CD4-positive, alpha-beta T cell (primary cell): ENCODE measurements around the gene SLC13A3. TPM values are rescaled to one million over a fixed set of nuclear protein-coding genes. Genes with fewer than 3 reads are reported as not detected.

Experiments used
- ATAC-seq: fragments of 200-7000 bp; cut with Tn5 transposase; one replicate; pipeline ENCODE4 v1.10.0; 2022; ENCODE audit warnings: mild to moderate bottlenecking; ENCODE audit not compliant: poor library complexity
- CTCF ChIA-PET: fragments of 350-600 bp; sonication (Branson Sonifier 250); formaldehyde crosslinking; loops from one replicate; lab custom pipeline; 2021; ENCODE audit warnings: antibody characterized with exemption, inconsistent platforms; lab: Charles Lee
- POLR2A ChIA-PET: fragments of 350-600 bp; sonication (Branson Sonifier 250); formaldehyde crosslinking; loops from one replicate; lab custom pipeline; 2021; ENCODE audit warnings: antibody characterized with exemption, inconsistent platforms; lab: Charles Lee
- DNase-seq, 14 experiments: peaks; one replicate each; pipeline ENCODE4 v3.0.0-alpha.2; 2013 to 2020; ENCODE audit warnings: mixed read lengths in 2 of 14
- H3K27ac ChIP-seq, 2 donors: one replicate each; pipeline versions ENCODE4 v1.5.1 to v1.7.0; 2013; ENCODE audit warnings: low read length in 2 of 2, low read depth in 1 of 2, mild to moderate bottlenecking in 1 of 2
- H3K27me3 ChIP-seq, 2 experiments: 1 replicate in 1 of 2; 2 replicates in 1 of 2; pipeline versions ENCODE4 v1.6.1 to v1.7.0; 2013; ENCODE audit warnings: low read length in 2 of 2, control low read depth in 1 of 2, mild to moderate bottlenecking in 1 of 2, moderate library complexity in 1 of 2; ENCODE audit not compliant: insufficient read depth in 2 of 2, control insufficient read depth in 1 of 2
- H3K36me3 ChIP-seq: one replicate; pipeline ENCODE4 v1.6.1; 2013; ENCODE audit warnings: low read length, control low read depth; ENCODE audit not compliant: insufficient read depth
- H3K4me1 ChIP-seq: one replicate; pipeline ENCODE4 v1.6.1; 2013; ENCODE audit warnings: low read length, control low read depth; ENCODE audit not compliant: insufficient read depth
- H3K4me3 ChIP-seq: one replicate; pipeline ENCODE4 v1.5.1; 2013; ENCODE audit warnings: mild to moderate bottlenecking, low read length, moderate library complexity
- H3K9me3 ChIP-seq, 2 experiments: 1 replicate in 1 of 2; 2 replicates in 1 of 2; pipeline versions ENCODE4 v1.6.1 to v1.7.0; 2013; ENCODE audit warnings: low read length in 2 of 2, mild to moderate bottlenecking in 2 of 2, control low read depth in 1 of 2, moderate library complexity in 1 of 2; ENCODE audit not compliant: control insufficient read depth in 1 of 2, insufficient read depth in 1 of 2
- H3K27ac Mint-ChIP-seq: one replicate; pipeline ENCODE4 v1.8.0; 2020; ENCODE audit warnings: mixed read lengths
- H3K27me3 Mint-ChIP-seq: one replicate; pipeline ENCODE4 v1.8.0; 2021; ENCODE audit warnings: mixed read lengths
- H3K36me3 Mint-ChIP-seq: one replicate; pipeline ENCODE4 v1.8.0; 2021; ENCODE audit warnings: low read depth, mixed read lengths
- H3K4me1 Mint-ChIP-seq: one replicate; pipeline ENCODE4 v1.8.0; 2021; ENCODE audit warnings: low read depth, mixed read lengths
- H3K4me3 Mint-ChIP-seq: one replicate; pipeline ENCODE4 v1.8.0; 2020; ENCODE audit warnings: mild to moderate bottlenecking, mixed read lengths
- H3K9me3 Mint-ChIP-seq: one replicate; pipeline ENCODE4 v1.8.0; 2020; ENCODE audit warnings: mixed read lengths
- intact Hi-C, 2 experiments: fragments of 100-400 bp; cut with DNase I in 1 of 2; cut with micrococcal nuclease in 1 of 2; formaldehyde crosslinking; loops; one replicate each; pipeline versions ENCODE4 v1.15.1 to v1.9.0; 2023 to 2025; cut with DNase I, micrococcal nuclease
- total RNA-seq, 174 experiments: library from RNA in 2 of 174; stranded (reverse) in 2 of 174; gene quantifications; one replicate each; pipeline ENCODE4 v1.2.3 and lab custom pipeline; 2021 to 2026
- TF ChIP-seq, protein P1 (sequence below): fragments of 200-600 bp; IDR thresholded peaks from one replicate; pipeline ENCODE4 v1.8.0; 2022; ENCODE audit warnings: antibody characterized with exemption, mild to moderate bottlenecking

The SLC13A3 gene
- total RNA-seq, 2 experiments from 2014 or later, result 0.28 TPM; not detected in 1

DNA sequence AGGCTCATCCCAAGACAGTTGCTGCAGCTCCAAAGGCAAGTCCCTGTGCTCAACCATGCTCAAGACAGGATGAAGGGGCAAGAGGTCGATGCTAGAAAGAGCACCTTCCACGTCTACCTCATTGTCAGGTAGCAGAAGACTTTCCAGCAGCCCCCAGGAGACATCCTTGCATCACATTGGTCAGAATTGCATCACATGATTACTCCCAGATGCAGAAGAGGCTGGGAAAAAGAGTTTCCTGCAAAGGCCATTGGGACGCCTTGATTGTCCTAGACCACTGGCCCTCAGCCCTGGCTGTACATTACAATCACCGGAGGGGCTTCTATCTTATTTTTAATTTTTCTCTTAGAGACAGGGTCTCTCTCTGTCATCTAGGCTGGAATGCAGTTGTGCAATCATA is 120.6 kb downstream of the SLC13A3 start:
- no peak overlapping the region for H3K27ac Mint-ChIP-seq
- H3K36me3 ChIP-seq, result no peaks in the 10 kb centered on the region
- TF ChIP-seq, protein P1, sequence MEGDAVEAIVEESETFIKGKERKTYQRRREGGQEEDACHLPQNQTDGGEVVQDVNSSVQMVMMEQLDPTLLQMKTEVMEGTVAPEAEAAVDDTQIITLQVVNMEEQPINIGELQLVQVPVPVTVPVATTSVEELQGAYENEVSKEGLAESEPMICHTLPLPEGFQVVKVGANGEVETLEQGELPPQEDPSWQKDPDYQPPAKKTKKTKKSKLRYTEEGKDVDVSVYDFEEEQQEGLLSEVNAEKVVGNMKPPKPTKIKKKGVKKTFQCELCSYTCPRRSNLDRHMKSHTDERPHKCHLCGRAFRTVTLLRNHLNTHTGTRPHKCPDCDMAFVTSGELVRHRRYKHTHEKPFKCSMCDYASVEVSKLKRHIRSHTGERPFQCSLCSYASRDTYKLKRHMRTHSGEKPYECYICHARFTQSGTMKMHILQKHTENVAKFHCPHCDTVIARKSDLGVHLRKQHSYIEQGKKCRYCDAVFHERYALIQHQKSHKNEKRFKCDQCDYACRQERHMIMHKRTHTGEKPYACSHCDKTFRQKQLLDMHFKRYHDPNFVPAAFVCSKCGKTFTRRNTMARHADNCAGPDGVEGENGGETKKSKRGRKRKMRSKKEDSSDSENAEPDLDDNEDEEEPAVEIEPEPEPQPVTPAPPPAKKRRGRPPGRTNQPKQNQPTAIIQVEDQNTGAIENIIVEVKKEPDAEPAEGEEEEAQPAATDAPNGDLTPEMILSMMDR, result no peak
- CTCF ChIA-PET, result no interaction called here
- H3K27ac ChIP-seq, result no peak overlapping the region
- ATAC-seq (no peak), DNase-seq (no peak)
- intact Hi-C loops, result no loop called here
- H3K4me1 Mint-ChIP-seq, result no peaks in the 10 kb centered on the region
- no peaks in the 10 kb centered on the region for H3K36me3 Mint-ChIP-seq
- H3K4me3 ChIP-seq, result no peak overlapping the region
- no peaks in the 10 kb centered on the region for H3K9me3 ChIP-seq
- H3K27me3 ChIP-seq, result peaks cover 0 to 3% of the 10 kb centered on the region in 2 experiments
- POLR2A ChIA-PET, result no interaction called here
- no peak overlapping the region for H3K4me3 Mint-ChIP-seq
- no peaks in the 10 kb centered on the region for H3K4me1 ChIP-seq
- H3K27me3 Mint-ChIP-seq, result peaks cover 40% of the 10 kb centered on the region
- no peaks in the 10 kb centered on the region for H3K9me3 Mint-ChIP-seq

DNA sequence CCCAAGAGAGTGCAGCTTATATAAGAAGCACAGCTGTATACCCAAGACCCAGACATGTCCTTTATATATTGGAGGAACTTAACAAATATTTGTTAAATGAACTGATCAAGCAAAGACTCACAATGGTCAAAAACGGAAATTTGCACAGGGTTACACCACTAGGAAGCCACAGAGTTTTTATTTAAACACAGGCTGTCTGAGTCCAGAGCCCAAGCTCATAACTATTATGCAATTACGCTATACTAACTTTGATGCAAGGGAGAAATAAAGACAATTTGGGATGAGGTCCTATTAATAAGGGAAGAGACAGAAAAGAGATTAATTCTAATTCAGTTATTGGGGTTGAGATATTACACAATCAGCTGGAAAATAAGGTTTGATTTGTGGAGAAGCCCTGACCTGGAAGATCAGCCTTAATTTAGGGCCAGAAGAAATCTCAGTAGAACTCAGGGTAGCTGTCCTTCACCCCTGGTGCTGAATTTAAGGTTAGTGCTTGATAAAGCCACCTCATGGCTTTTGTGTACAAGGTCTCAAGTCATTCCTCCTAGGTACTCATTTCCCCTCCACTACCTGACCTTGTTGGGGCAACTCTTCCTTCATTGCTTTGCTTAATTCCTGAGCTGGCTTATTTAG is 127.4 kb downstream of the SLC13A3 start:
- Histone ChIP-seq H3K36me3 (no peaks in the 10 kb centered on the region), H3K4me3 (no peak overlapping the region), H3K4me1 (no peaks in the 10 kb centered on the region), H3K9me3 (no peaks in the 10 kb centered on the region), H3K27me3 (peaks cover 0 to 3% of the 10 kb centered on the region in 2 experiments), H3K27ac (no peak overlapping the region)
- H3K4me3 Mint-ChIP-seq, result no peak overlapping the region
- H3K36me3 Mint-ChIP-seq, result no peaks in the 10 kb centered on the region
- H3K27me3 Mint-ChIP-seq, result peaks cover 56% of the 10 kb centered on the region
- POLR2A ChIA-PET, result interaction anchor here (1.0 kb wide), 1 partner anchor 11 kb away, joined by 3 read pairs; the partner anchor contains the start of gene ZNF334
- H3K4me1 Mint-ChIP-seq, result no peaks in the 10 kb centered on the region
- DNase-seq (no peak), ATAC-seq (no peak)
- no peak overlapping the region for H3K27ac Mint-ChIP-seq
- no peaks in the 10 kb centered on the region for H3K9me3 Mint-ChIP-seq
- TF ChIP-seq, protein P1, result no peak
- intact Hi-C loops, result no loop called here
- CTCF ChIA-PET, result no interaction called here

DNA sequence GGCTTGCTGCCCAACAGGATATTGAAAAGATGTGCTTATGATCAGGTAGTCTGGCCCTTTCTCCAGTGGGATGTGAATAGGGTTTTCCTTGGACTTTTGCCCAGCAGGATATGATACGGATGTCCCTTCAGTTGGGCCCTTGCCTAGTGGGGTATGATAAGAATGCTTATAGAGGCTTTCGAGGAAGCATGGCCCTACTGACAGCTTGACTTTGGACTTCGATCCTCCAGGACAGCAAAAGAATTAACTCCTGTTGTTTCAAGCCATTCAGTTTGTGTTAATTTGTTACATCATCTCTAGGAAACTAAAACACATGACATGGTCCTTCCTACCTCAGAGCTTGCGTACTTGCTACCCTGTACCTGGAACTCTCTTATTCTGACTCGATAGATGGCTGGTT is 128.2 kb downstream of the SLC13A3 start:
- CTCF ChIA-PET, result interaction anchor here (1.8 kb wide), 1 partner anchor 39 kb away, joined by 3 read pairs; no protein-coding TSS in a partner anchor

More for the DNA sequence above, 128.2 kb downstream of the SLC13A3 start:
- Histone ChIP-seq H3K27me3 (peaks cover 0 to 3% of the 10 kb centered on the region in 2 experiments), H3K36me3 (no peaks in the 10 kb centered on the region), H3K27ac (no peak overlapping the region), H3K9me3 (no peaks in the 10 kb centered on the region), H3K4me3 (no peak overlapping the region), H3K4me1 (no peaks in the 10 kb centered on the region)
- POLR2A ChIA-PET, result no interaction called here
- H3K9me3 Mint-ChIP-seq, result no peaks in the 10 kb centered on the region
- intact Hi-C loops, result no loop called here
- H3K4me1 Mint-ChIP-seq, result no peaks in the 10 kb centered on the region
- H3K27me3 Mint-ChIP-seq, result peaks cover 57% of the 10 kb centered on the region
- H3K27ac Mint-ChIP-seq, result no peak overlapping the region
- H3K36me3 Mint-ChIP-seq, result no peaks in the 10 kb centered on the region
- TF ChIP-seq, protein P1, result no peak
- H3K4me3 Mint-ChIP-seq, result no peak overlapping the region
- DNase-seq (no peak), ATAC-seq (no peak)
